ENCODE measurements around the gene LRRN2. TPM values are rescaled to one million over a fixed set of nuclear protein-coding genes. Genes with fewer than 3 reads are reported as not detected.

Gene LRRN2
- total RNA-seq, 1 experiment from 2014 or later: not detected

DNA sequence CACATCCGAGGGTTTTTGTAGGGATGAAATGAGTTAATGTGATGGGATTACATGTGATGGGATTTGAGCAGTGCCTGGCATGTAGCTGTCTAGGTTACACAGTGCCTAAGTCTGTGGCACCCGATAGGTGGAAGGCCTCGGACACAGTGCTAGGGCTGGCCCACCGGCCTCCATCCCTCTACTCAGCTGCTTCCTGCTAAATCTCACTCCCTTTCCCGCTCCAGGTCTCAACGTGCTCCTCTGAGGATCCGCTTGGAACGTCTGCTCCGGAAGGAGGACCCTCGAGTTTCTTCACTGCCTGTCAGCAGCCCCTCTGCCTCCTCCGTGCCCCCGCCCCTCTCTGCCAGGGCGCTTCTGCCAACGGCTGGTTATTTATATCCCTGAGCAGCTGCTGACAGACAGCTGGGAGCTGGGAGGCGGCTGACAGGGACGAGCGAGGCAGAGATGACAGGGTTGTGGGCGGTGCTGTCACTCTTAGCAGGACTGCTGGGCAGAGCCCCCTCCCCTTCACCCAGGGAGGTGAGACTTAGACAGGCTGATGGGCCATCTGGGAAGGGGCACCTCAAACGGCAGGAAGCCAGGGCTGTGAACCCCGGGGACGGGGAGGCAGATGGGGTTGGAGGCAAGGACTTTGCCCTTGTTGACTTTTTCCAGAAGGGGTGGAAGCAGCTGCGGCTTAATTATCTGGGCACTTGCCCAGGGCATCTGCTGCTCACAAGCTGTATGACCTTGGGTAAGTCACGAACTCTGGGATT lies 26.6 kb upstream of the LRRN2 start:
- peaks cover 3% of the 10 kb centered on the region; the same call in 1 of the 2 replicates for H3K4me1 ChIP-seq
- Mint-ChIP-seq H3K4me1 (ENCODE audit: low read depth, unreplicated experiment) (peaks cover 20% of the 10 kb centered on the region), H3K27me3 (ENCODE audit: insufficient read depth, unreplicated experiment) (no peaks in the 10 kb centered on the region), H3K4me3 (ENCODE audit: unreplicated experiment) (no peak overlapping the region), H3K27ac (ENCODE audit: unreplicated experiment) (no peak overlapping the region), H3K36me3 (ENCODE audit: insufficient read depth, unreplicated experiment) (no peaks in the 10 kb centered on the region), H3K9me3 (ENCODE audit: unreplicated experiment) (no peaks in the 10 kb centered on the region)
- no peaks in the 10 kb centered on the region for H3K36me3 ChIP-seq (ENCODE audit: control insufficient read depth, insufficient read depth, low read length)
- ChIA-PET POLR2A (no interaction called here), CTCF (interaction anchor here (1.0 kb wide), 1 partner anchor 95 kb away, joined by 3 read pairs; no protein-coding TSS in a partner anchor)
- TF ChIP-seq, protein P1, sequence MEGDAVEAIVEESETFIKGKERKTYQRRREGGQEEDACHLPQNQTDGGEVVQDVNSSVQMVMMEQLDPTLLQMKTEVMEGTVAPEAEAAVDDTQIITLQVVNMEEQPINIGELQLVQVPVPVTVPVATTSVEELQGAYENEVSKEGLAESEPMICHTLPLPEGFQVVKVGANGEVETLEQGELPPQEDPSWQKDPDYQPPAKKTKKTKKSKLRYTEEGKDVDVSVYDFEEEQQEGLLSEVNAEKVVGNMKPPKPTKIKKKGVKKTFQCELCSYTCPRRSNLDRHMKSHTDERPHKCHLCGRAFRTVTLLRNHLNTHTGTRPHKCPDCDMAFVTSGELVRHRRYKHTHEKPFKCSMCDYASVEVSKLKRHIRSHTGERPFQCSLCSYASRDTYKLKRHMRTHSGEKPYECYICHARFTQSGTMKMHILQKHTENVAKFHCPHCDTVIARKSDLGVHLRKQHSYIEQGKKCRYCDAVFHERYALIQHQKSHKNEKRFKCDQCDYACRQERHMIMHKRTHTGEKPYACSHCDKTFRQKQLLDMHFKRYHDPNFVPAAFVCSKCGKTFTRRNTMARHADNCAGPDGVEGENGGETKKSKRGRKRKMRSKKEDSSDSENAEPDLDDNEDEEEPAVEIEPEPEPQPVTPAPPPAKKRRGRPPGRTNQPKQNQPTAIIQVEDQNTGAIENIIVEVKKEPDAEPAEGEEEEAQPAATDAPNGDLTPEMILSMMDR (IDR thresholded peaks at IDR 0.05; ENCODE audit: insufficient read depth in 1 of 2, low read depth in 1 of 2, low read length in 1 of 2, severe bottlenecking in 1 of 2, unreplicated experiment in 1 of 2): no peak
- DNase-seq: no peak
- no peaks in the 10 kb centered on the region for H3K27me3 ChIP-seq (replicated peaks; ENCODE audit: control insufficient read depth, insufficient read depth, low read length)
- no peaks in the 10 kb centered on the region for H3K9me3 ChIP-seq
- intact Hi-C loops (cut with micrococcal nuclease; ENCODE audit: unreplicated experiment): no loop called here
- no TSS peak for BruUV-seq (replicated peaks)
- no peak overlapping the region for H3K4me3 ChIP-seq (ENCODE audit: low read depth, low read length)

DNA sequence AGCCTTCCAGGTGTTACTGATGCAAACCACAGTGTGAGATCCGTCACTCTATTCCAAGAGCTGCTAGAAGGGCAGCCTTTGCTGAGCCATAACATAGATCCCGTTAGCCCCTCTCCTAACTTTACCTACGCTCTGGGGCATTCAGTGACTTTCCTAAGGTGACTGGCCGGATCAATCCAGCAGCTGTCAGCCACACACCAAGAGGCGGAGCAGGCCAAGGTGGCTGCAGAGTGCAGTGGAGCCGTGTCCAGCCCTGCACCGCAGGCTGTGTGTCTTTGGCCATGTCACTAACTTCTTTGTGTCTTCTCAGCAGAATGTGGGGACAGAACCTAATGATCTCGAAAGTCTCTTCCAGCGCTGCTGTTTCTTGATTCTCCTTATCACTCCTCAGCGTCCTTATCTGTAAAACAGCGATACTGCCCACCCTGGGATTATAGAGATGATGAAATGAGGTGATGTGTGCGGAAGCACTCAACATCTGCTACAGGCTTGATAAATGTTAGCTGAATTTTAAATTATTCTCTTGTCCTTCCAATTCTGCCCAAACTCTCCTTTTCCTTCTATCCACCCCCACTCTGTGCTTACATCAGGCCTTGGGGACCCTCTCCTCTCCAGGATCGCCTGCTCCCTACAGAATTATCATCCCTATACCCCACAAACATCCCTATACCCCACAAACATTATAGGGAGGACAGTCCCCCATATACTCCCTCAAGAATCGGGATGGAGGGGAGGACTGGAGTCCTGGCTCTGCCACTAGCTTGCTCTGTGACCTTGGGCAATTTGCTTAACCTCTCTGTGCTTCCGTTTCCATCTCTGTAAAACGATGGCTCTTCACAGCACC lies 25.8 kb upstream of the LRRN2 start:
- Histone ChIP-seq H3K27me3 (replicated peaks; ENCODE audit: control insufficient read depth, insufficient read depth, low read length) (no peaks in the 10 kb centered on the region), H3K4me1 (no peaks in the 10 kb centered on the region; the same call in 1 of the 2 replicates), H3K4me3 (ENCODE audit: low read depth, low read length) (no peak overlapping the region), H3K36me3 (ENCODE audit: control insufficient read depth, insufficient read depth, low read length) (no peaks in the 10 kb centered on the region), H3K9me3 (no peaks in the 10 kb centered on the region)
- intact Hi-C loops (cut with micrococcal nuclease; ENCODE audit: unreplicated experiment): no loop called here
- Mint-ChIP-seq H3K27ac (ENCODE audit: unreplicated experiment) (no peak overlapping the region), H3K27me3 (ENCODE audit: insufficient read depth, unreplicated experiment) (no peaks in the 10 kb centered on the region), H3K36me3 (ENCODE audit: insufficient read depth, unreplicated experiment) (no peaks in the 10 kb centered on the region), H3K4me1 (ENCODE audit: low read depth, unreplicated experiment) (peaks cover 13% of the 10 kb centered on the region), H3K4me3 (ENCODE audit: unreplicated experiment) (no peak overlapping the region), H3K9me3 (ENCODE audit: unreplicated experiment) (no peaks in the 10 kb centered on the region)
- POLR2A ChIA-PET: no interaction called here
- TF ChIP-seq, protein P1 (IDR thresholded peaks at IDR 0.05; ENCODE audit: insufficient read depth in 1 of 2, low read depth in 1 of 2, low read length in 1 of 2, severe bottlenecking in 1 of 2, unreplicated experiment in 1 of 2): no peak
- CTCF ChIA-PET: interaction anchor here (1.0 kb wide), 1 partner anchor 96 kb away, joined by 3 read pairs; no protein-coding TSS in a partner anchor
- BruUV-seq (replicated peaks): no TSS peak
- no peak for DNase-seq

All from Caco-2 (cell line).